ENCODE measurements around the gene GPRC5A.

DNA sequence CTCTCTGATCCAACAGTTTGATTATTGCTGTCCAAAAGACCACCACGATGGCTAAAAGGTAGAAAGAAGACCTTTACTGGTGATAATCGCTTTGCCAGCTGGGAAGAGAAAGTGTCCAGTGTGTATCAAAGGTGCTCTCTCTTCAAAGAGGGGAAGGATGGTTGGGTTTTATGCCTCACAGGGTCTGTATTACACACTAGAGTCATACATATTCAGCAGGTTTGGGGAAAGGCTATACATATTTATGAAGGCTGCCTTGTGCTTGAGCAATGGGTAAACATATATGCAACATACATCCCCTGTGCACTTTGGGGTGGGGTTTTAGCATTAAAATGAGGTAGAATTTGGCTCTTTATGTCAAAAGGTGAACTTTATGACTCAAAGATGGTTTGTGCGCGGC is 42.4 kb downstream of the GPRC5A start:
- TF ChIP-seq, protein P1, sequence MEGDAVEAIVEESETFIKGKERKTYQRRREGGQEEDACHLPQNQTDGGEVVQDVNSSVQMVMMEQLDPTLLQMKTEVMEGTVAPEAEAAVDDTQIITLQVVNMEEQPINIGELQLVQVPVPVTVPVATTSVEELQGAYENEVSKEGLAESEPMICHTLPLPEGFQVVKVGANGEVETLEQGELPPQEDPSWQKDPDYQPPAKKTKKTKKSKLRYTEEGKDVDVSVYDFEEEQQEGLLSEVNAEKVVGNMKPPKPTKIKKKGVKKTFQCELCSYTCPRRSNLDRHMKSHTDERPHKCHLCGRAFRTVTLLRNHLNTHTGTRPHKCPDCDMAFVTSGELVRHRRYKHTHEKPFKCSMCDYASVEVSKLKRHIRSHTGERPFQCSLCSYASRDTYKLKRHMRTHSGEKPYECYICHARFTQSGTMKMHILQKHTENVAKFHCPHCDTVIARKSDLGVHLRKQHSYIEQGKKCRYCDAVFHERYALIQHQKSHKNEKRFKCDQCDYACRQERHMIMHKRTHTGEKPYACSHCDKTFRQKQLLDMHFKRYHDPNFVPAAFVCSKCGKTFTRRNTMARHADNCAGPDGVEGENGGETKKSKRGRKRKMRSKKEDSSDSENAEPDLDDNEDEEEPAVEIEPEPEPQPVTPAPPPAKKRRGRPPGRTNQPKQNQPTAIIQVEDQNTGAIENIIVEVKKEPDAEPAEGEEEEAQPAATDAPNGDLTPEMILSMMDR (conservative IDR thresholded peaks at IDR 0.05; ENCODE audit: low read depth, low read length) = no peak
- TF ChIP-seq EZH2 (IDR thresholded peaks at IDR 0.05; ENCODE audit: borderline replicate concordance, low read depth, low read length, poor library complexity, severe bottlenecking) = no peak

Measured in A673 (cell line).